GM12864 (cell line): Measurements from ENCODE around the gene HSF2.

Experiments
- DNase-seq: peaks from one replicate; pipeline ENCODE4 v3.0.0-alpha.2; 2011; ENCODE audit warnings: low read depth
- H3K4me3 ChIP-seq: 2 replicates; pipeline ENCODE4 v1.5.1; 2011; ENCODE audit warnings: mild to moderate bottlenecking, low read depth, low read length, control low read depth
- TF ChIP-seq, protein P1 (sequence below): IDR thresholded peaks from 2 replicates; pipeline ENCODE4 v1.5.1; 2011; ENCODE audit warnings: low read depth, mild to moderate bottlenecking, moderate library complexity, low read length, control low read depth, inconsistent platforms; ENCODE audit errors: missing control alignments

Gene HSF2

DNA sequence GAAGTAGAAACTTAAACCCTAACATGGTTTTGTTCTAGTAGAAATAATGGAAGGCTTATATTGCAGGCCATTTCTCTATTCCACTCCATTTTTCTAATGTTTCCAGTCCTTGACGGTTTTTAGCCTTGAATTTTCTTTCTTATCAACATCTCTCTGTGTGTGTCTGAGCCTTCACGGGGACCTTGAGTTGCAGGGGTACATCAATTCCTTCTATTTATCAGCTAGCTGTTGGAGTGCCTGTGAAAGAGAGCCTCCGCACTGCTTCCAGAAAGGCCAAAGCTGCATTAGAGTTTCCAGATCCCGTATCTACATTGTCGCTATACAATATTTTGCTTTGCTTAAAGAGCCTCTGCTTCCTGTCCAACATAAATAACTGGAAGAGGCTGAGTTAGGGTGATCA lies 5.4 kb upstream of the HSF2 start:
- no peak for DNase-seq
- H3K4me3 ChIP-seq, result no peak overlapping the region
- TF ChIP-seq, protein P1, sequence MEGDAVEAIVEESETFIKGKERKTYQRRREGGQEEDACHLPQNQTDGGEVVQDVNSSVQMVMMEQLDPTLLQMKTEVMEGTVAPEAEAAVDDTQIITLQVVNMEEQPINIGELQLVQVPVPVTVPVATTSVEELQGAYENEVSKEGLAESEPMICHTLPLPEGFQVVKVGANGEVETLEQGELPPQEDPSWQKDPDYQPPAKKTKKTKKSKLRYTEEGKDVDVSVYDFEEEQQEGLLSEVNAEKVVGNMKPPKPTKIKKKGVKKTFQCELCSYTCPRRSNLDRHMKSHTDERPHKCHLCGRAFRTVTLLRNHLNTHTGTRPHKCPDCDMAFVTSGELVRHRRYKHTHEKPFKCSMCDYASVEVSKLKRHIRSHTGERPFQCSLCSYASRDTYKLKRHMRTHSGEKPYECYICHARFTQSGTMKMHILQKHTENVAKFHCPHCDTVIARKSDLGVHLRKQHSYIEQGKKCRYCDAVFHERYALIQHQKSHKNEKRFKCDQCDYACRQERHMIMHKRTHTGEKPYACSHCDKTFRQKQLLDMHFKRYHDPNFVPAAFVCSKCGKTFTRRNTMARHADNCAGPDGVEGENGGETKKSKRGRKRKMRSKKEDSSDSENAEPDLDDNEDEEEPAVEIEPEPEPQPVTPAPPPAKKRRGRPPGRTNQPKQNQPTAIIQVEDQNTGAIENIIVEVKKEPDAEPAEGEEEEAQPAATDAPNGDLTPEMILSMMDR, result no peak

DNA sequence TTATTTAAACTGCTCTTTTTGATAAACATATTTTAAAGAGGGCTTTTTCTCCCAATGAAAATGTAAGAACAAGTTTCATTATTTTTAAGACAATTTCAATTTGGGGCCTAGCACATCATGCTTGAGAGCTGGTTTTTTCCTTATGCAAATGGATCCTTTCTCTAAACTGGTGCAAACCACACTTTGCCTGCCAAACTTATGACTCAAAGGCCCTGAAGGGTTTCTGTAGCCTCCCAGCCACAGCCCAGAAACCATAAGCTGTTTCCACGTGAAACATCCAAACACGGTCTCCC lies 451 bp upstream of the HSF2 start:
- TF ChIP-seq, protein P1, result no peak
- peak overlapping the region; percentile 40; the same call in 1 of the 2 replicates for H3K4me3 ChIP-seq
- no peak for DNase-seq

DNA sequence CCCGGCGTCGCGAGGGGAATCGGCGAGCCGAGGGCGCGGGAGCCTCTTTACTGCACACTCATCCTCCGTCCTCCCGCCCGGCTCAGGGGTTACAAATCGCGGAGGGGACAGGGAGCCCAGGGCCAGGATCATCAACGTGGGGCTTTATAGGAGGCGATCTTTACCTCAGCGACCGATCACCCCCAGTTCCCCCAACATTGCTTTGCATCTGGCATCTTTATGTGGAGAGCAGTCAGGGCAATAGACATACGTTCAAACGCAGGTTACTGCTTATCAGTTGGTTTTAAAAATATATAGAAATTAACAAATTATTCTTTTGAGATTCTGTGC lies 634 bp downstream of the HSF2 start:
- peak overlapping the region; percentile 91 for H3K4me3 ChIP-seq
- TF ChIP-seq, protein P1, result no peak
- no peak for DNase-seq

DNA sequence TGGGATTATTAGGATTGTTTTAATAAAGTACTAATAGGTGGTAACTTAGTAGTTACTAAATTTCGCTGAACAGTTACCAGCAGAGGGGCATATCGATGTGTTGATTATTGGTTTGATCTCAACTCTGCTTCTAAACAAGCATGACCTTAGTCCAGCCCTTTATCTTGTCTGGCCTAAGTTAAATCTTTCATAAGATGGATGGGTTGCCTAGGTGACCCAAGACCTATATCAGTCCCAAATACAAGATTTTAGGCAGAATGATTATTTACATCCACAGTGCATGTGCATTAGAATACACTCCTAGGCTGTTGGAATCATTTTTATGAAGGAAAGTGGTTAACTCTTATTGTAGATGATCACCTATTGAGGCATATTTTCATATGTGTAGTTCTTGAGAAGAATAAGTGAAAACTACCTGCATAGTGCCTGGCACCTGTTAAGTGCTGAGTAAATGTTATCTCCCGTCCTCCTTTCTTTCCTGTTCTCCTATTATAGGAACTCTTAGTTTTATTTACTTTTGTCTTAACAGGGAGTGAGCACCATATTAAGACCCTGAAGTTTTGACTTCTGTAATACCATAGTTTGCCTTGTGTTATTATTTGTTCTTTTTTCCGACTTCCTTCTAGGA lies 1.1 kb downstream of the HSF2 start:
- DNase-seq, result no peak
- TF ChIP-seq, protein P1, result no peak
- peak overlapping the region; percentile 91 for H3K4me3 ChIP-seq

DNA sequence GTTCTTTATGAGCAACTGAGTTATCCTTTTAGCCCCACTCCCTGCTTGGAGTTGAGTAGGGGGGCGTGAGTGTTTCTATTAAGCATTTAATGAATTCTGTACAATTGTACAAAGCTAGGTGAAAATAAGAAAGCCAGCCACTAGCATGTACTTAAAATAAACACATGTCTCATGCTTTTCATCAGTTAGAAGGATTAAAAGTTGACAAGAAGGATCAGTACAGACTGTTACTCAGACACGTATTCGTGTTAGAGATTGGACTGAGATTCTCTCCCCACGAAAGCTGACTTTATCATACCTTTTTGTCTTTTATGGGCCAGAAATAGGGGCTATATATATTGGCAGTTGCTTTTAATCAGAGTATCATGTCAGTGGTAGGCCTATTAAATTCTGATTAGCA lies 1.7 kb downstream of the HSF2 start:
- DNase-seq, result no peak
- TF ChIP-seq, protein P1, result no peak
- peak overlapping the region; percentile 91; the same call in 1 of the 2 replicates for H3K4me3 ChIP-seq

DNA sequence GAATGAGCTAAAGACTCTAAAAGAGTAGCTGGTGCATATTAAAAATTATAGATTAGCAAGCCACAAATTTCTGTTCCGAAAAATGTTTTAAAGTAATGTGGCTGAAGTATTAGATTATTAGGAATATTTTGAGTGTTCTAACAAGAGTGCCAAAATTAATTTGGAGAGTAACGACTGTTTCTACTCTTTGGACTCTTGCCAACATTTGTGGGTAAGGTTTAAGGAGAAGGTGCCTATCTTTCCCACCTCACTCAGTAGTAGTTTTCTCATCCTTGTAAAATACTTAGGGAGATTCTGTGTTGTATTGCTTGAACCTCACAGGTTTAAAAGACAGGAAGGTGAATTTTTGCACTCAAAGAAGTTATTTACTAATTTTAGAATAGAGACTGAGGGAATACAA lies 5.0 kb downstream of the HSF2 start:
- DNase-seq, result no peak
- TF ChIP-seq, protein P1, result no peak
- no peak overlapping the region for H3K4me3 ChIP-seq

DNA sequence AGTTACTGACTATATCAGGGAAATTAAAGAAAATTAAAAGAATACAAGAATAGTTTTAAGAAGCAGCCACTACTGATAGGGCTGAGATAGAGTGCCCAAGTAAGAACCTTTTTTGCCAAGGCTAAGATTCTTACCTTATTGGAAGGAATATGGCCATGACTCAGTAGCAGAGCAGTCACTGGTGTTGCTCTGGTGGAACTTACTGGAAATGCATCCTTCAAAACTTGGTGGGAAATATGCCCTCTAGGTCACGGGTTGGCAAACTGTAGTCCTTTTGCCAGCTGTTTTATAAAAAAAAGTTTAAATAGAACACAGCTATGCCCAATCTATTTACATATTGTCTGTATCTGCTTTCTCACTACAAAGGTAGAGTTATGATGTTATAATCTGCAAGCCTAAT lies 6.0 kb downstream of the HSF2 start:
- no peak for DNase-seq
- TF ChIP-seq, protein P1, result no peak
- H3K4me3 ChIP-seq, result no peak overlapping the region
